Heart left ventricle (tissue), 16 donors: ENCODE data around the gene LRRC23. TPM values are rescaled to one million over a fixed set of nuclear protein-coding genes. Genes with fewer than 3 reads are reported as not detected.

Source experiments
- ATAC-seq, 4 donors: fragments of 200-7000 bp; cut with Tn5 transposase; one replicate each; pipeline ENCODE4 v1.9.1; 2020 to 2022; ENCODE audit warnings: moderate library complexity in 4 of 4, mild to moderate bottlenecking in 3 of 4, moderate number of reproducible peaks in 1 of 4
- DNase-seq, 5 donors: peaks; one replicate each; pipeline ENCODE4 v3.0.0-alpha.2; 2020
- H3K27ac ChIP-seq, 12 donors: fragments of 200-600 bp; sonication (generic) in 4 of 12; one replicate each; pipeline versions ENCODE4 v1.5.0 to v1.8.0; 2016 to 2022; ENCODE audit warnings: mild to moderate bottlenecking in 2 of 12
- H3K27me3 ChIP-seq, 9 donors: fragments of 200-600 bp; sonication (generic) in 2 of 9; one replicate each; pipeline versions ENCODE4 v1.5.1 to v1.8.0; 2016 to 2022; ENCODE audit warnings: mild to moderate bottlenecking in 3 of 9
- H3K36me3 ChIP-seq, 9 donors: fragments of 200-600 bp; sonication (generic) in 2 of 9; one replicate each; pipeline versions ENCODE4 v1.5.0 to v1.8.0; 2018 to 2022; ENCODE audit warnings: mild to moderate bottlenecking in 2 of 9
- H3K4me1 ChIP-seq, 12 donors: fragments of 200-600 bp; sonication (generic) in 4 of 12; one replicate each; pipeline versions ENCODE4 v1.5.0 to v1.8.0; 2016 to 2022; ENCODE audit warnings: mild to moderate bottlenecking in 3 of 12
- H3K4me3 ChIP-seq, 12 donors: fragments of 200-600 bp; sonication (generic) in 4 of 12; one replicate each; pipeline versions ENCODE4 v1.5.0 to v1.8.0; 2017 to 2022; ENCODE audit warnings: mild to moderate bottlenecking in 9 of 12, moderate library complexity in 4 of 12
- H3K9me3 ChIP-seq, 12 donors: fragments of 200-600 bp; sonication (generic) in 4 of 12; one replicate each; pipeline versions ENCODE4 v1.5.0 to v1.8.0; 2016 to 2022; ENCODE audit warnings: mild to moderate bottlenecking in 1 of 12
- POLR2A ChIP-seq, 2 donors: fragments of 450-650 bp; IDR thresholded peaks; one replicate each; pipeline ENCODE4 v1.6.1; 2017; ENCODE audit warnings: antibody characterized with exemption in 2 of 2, mild to moderate bottlenecking in 2 of 2, moderate library complexity in 2 of 2
- WGBS, 4 donors: extraction: QIAGEN DNeasy Blood & Tissue Kit in 2 of 4; methylation state at CpG; one replicate each; pipeline versions ENCODE4 v1.1.5 to v1.1.7; 2013 to 2018; 5-methylcytosine and 5-hydroxymethylcytosine counted together
- intact Hi-C, 10 donors: fragments of 100-400 bp; cut with DNase I; formaldehyde crosslinking; loops; one replicate each; pipeline versions ENCODE4 v1.11.1 to v1.14.2; 2022
- polyA plus RNA-seq, 2 donors: library from polyadenylated mRNA; stranded (reverse); fragments of 200-250 nt; gene quantifications; one replicate each; pipeline ENCODE4 v1.2.3, GENCODE V29; 2013
- total RNA-seq, 9 donors: library from RNA; depleted of rRNA in 2 of 9; stranded (reverse); fragments of >200 nt in 2 of 9; fragmentation: NEBNext Ultra II Directional in 3 of 9; extraction: Animal tissue kit (Norgen Biotek cat#: 25700) in 3 of 9; gene quantifications; one replicate each; pipeline versions ENCODE4 v1.1.0 to v1.2.4, GENCODE V29; 2016 to 2023
- TF ChIP-seq, protein P1 (sequence below), 12 donors: fragments of 200-600 bp; sonication (generic) in 4 of 12; IDR thresholded peaks; one replicate each; pipeline versions ENCODE4 v1.5.0 to v1.8.0; 2018 to 2022; ENCODE audit warnings: antibody characterized with exemption in 12 of 12, mild to moderate bottlenecking in 5 of 12
- donor health status: ischemic (EF 13 %, LVEDD 7.1; RV severe dilation, severe dysfunction).
- donor health status: healthy with polysubstance abuse.
- donor health status: DM: no; HTN: yes; CAD: no.
- donor health status: DM: no; HTN: no; CAD: no.
- donor health status: ischemic (EF 25% LVEDD 6.9; RV normal size, moderate dysfunction).
- donor health status: ischemic (EF 25% LVEDD 5.7; RV mildly dilated, moderate dysfunction).
- donor health status: healthy.
- donor health status: DM: yes; HTN: yes; CAD: no.
- donor health status: ischemic (EF 35%, LVEDD 5.7; RV mildly dilated, moderate dysfunction).
- donor health status: nonischemic (EF 11% LVEDD 7.7; RV severe dilation, severe dysfunction).
- donor health status: DM: yes; HTN: yes; CAD: no.
- donor health status: PGD.
- donor health status: ischemic (EF 29% LVEDD 5.4; RV normal size, mild dysfunction).
- donor health status: nonischemic (EF 23%, LVEDD 6.1; RV moderate dilation, normal function).

Gene LRRC23
- total and polyA plus RNA-seq, 11 donors = 8.2 to 15.3 (median 11.3) TPM

DNA sequence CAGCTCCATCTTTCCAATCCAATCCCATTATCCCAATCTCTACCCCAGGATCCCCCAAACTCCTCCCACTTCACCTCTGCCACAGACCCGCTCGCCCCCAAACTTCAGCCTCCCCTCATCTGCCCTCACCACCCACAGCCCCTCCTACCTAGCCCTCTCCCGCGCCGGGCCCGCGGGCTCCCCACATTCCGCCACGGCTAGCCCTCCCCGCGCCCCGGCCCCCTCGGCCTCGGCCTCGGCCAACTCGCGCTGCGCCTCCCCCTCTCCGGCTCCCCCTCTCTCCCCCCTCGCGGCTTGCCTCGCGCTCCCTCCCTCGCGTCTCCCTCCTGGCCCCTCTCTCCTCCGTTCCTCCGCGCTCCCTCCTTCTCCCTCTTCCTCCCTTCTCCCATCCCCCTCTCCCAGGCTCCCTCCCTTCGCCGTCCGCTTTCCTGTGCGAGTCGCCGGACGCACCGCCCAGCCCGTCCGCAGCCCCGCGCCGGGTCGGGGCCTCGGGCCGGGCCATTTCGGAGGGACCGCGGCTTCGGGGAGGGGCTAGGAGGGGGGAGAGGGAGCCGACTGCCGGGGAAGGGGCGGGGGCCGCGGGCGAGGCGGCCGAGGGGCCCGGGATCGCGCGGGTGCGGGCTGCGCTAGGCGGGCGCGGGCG lies 22.9 kb downstream of the LRRC23 start, which contains the start of gene ATN1:
ATN1 (plus strand) TSS at position 581 of the 643 bp plus-strand sequence. CDS start 6,043 bp downstream, outside the sequence.
- intact Hi-C loops = loop anchor here in 2 of 10 donors (5.0 kb wide), 2 partner anchors 55 to 185 kb away; partner anchors contain the start of gene SPSB2 (in 1 of the 2)
- peak; percentile 23 to 65 (median 60) for ATAC-seq

DNA sequence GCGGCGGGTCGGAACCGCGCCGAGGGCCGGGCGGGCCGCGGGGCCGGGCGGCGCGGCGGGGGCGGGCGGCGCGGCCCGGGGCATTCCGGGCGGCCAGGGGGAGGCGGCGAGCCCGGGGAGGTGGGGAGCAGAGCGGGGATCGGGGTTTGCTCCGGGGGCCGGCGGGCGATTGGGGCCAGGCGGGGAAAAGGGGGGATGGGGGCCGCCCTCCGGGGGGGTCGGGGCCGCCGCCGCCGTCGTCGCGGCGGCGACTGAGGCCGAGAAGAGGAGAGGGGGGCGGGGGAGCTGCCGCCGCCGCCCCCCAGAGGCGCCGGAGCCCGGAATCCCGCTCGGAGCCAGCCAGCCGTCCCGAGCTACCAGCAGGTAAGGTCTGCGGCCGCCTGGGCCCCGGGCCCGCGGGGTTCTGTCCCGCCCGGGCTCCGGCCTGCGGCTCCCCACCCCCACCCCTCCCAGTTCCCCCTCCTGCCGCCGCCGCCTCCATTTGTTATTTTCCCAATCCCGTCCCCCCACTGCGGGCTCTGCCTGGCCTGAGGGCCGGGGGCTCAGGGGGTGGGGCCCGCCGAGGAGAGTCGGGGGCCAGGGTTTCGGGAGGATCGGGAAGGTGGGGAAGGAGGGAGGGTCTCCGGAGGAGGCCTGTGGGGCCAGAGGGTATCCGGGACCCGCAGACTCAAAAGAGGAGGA lies 23.5 kb downstream of the LRRC23 start:
- Histone ChIP-seq H3K36me3 (peaks cover 0 to 11% (median 0%) of the 10 kb centered on the region in 9 donors), H3K9me3 (no peaks in the 10 kb centered on the region), H3K4me3 (peak overlapping the region; percentile 67 to 98 (median 83)), H3K27me3 (no peaks in the 10 kb centered on the region), H3K27ac (peak overlapping the region; percentile 87 to 98 (median 96)), H3K4me1 (peaks cover 12 to 81% (median 63%) of the 10 kb centered on the region in 12 donors)
- DNase-seq = peak in 3 of 5 donors; percentile 34 to 49 (median 46)
- intact Hi-C loops = loop anchor here in 2 of 10 donors (5.0 kb wide), 2 partner anchors 56 to 184 kb away; partner anchors contain the start of gene SPSB2 (in 1 of the 2)
- TF ChIP-seq, protein P1, sequence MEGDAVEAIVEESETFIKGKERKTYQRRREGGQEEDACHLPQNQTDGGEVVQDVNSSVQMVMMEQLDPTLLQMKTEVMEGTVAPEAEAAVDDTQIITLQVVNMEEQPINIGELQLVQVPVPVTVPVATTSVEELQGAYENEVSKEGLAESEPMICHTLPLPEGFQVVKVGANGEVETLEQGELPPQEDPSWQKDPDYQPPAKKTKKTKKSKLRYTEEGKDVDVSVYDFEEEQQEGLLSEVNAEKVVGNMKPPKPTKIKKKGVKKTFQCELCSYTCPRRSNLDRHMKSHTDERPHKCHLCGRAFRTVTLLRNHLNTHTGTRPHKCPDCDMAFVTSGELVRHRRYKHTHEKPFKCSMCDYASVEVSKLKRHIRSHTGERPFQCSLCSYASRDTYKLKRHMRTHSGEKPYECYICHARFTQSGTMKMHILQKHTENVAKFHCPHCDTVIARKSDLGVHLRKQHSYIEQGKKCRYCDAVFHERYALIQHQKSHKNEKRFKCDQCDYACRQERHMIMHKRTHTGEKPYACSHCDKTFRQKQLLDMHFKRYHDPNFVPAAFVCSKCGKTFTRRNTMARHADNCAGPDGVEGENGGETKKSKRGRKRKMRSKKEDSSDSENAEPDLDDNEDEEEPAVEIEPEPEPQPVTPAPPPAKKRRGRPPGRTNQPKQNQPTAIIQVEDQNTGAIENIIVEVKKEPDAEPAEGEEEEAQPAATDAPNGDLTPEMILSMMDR (IDR thresholded peaks at IDR 0.05) = no peak
- TF ChIP-seq POLR2A (IDR thresholded peaks at IDR 0.05) = no peak
- WGBS, 4 donors = 0 to 2% (median 1%) methylated on average over 4 to 74 of the region's 79 CpGs
- peak in 1 of 4 donors; percentile 1 for ATAC-seq

More for the DNA sequence above, 22.9 kb downstream of the LRRC23 start, which contains the start of gene ATN1:
- Histone ChIP-seq H3K27me3 (no peaks in the 10 kb centered on the region), H3K36me3 (peaks cover 0 to 9% (median 0%) of the 10 kb centered on the region in 9 donors), H3K4me3 (peak within 1 kb of the TSS; percentile 67 to 98 (median 83)), H3K9me3 (no peaks in the 10 kb centered on the region), H3K4me1 (peaks cover 12 to 79% (median 58%) of the 10 kb centered on the region in 12 donors), H3K27ac (peak within 1 kb of the TSS; percentile 87 to 98 (median 96))
- TF ChIP-seq, protein P1 (IDR thresholded peaks at IDR 0.05) = no peak
- TF ChIP-seq POLR2A (IDR thresholded peaks at IDR 0.05) = peak in 1 of 2 donors; percentile 38
- DNase-seq = peak; percentile 89 to 91 (median 90)
- 0 to 1% (median 1%) methylated on average over 41 to 66 of the region's 66 CpGs for WGBS, 4 donors

DNA sequence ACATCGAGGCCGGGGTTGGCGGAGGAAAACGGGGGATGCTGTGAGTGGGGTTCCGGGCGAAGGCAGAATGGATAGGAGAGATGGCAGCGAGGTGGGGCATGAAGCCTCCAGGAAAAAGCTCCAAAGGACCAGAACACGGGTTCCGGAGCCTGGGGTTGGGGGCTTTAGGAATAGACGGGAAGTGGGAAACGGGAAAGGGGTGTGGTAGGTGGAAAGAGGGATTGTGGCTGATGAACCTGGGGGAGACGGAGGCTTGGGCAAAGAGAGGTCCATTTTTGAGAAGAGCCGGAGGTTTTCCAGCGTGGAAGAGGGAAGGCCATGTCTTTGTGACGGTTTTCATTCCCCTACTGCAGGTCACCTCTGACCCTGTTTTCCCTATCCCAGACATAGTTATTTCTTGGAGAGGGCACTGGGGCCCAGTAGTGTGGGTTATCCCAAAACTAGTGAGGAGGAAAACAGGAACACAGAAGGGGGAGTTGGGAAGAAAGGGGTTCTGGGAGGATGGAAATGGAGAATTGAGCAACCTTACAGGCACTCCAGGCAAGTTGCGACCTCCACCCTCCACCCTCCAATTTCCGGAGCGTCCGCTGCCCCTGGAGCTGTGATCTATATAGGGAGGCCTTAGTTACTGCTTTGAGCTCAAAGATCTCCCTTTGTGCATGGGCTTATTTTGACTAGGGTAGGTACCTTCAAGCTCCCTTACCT lies 24.2 kb downstream of the LRRC23 start:
- intact Hi-C loops = loop anchor here in 2 of 10 donors (5.0 kb wide), 2 partner anchors 57 to 183 kb away; partner anchors contain the start of gene SPSB2 (in 1 of the 2)
- Histone ChIP-seq H3K36me3 (peaks cover 0 to 16% (median 3%) of the 10 kb centered on the region in 9 donors), H3K9me3 (no peaks in the 10 kb centered on the region), H3K27ac (peak overlapping the region; percentile 87 to 98 (median 96)), H3K27me3 (no peaks in the 10 kb centered on the region), H3K4me3 (peak overlapping the region; percentile 67 to 98 (median 83)), H3K4me1 (peaks cover 12 to 86% (median 70%) of the 10 kb centered on the region in 12 donors)
- TF ChIP-seq POLR2A (IDR thresholded peaks at IDR 0.05) = no peak
- TF ChIP-seq, protein P1 (IDR thresholded peaks at IDR 0.05) = no peak
- WGBS, 4 donors = 5 to 9% (median 7%) methylated on average over 19 of the region's 19 CpGs
- DNase-seq (peak in 2 of 5 donors; percentile 9 to 17), ATAC-seq (no peak)
